HepG2 (cell line): ENCODE data around the gene CACNA1H. TPM values are rescaled to one million over a fixed set of nuclear protein-coding genes. Genes with fewer than 3 reads are reported as not detected.

Experiments
- ATAC-seq: fragments of 200-7000 bp; cut with Tn5 transposase; 3 replicates; pipeline ENCODE4 v1.9.1; 2020; ENCODE audit warnings: mild to moderate bottlenecking, moderate library complexity
- BruUV-seq: library from RNA; stranded (reverse); fragments of 400-500 nt; replicated peaks from 2 replicates; lab custom pipeline; 2021; lab: Mats Ljungman, UMichigan
- CTCF ChIA-PET: fragments of 300-600 bp; formaldehyde crosslinking; extraction: SDS; loops from one replicate; lab custom pipeline; 2021; ENCODE audit warnings: low total read pairs, inconsistent platforms, low intra/inter-chr PET ratio; lab: Yijun Ruan, JAX
- POLR2A ChIA-PET: fragments of 350-600 bp; sonication (Branson Sonifier 250); formaldehyde crosslinking; loops from one replicate; lab custom pipeline; 2020; ENCODE audit warnings: antibody characterized with exemption, inconsistent platforms; lab: Yijun Ruan, JAX
- DNase-seq: peaks from one replicate; pipeline ENCODE4 v3.0.0-alpha.2; 2015; ENCODE audit warnings: low spot score
- FAIRE-seq: peaks from 3 replicates; lab custom pipeline; 2011; peaks lifted over from hg19 to GRCh38; lab: Jason Lieb, UNC
- H2AFZ ChIP-seq: one replicate; pipeline ENCODE4 v1.6.1; 2011; ENCODE audit warnings: low read length, inconsistent platforms
- H3K27ac ChIP-seq: fragments of 300-600 bp; 3 replicates; pipeline ENCODE4 v1.8.0; 2011; ENCODE audit warnings: mixed run types, mild to moderate bottlenecking, mixed read lengths, low read length, inconsistent platforms; ENCODE audit not compliant: insufficient read depth; ENCODE audit errors: extremely low read length
- H3K27me3 ChIP-seq, 2 experiments: fragments of 200-600 bp in 1 of 2; 2 replicates in 1 of 2; 3 replicates in 1 of 2; pipeline versions ENCODE4 v1.6.0 to v1.8.0; 2011; ENCODE audit warnings: low read length in 2 of 2, mild to moderate bottlenecking in 2 of 2, moderate library complexity in 2 of 2, inconsistent platforms in 1 of 2; ENCODE audit not compliant: insufficient read depth in 2 of 2, control insufficient read depth in 1 of 2
- H3K36me3 ChIP-seq, 2 experiments: fragments of 200-600 bp in 1 of 2; replicated peaks in 1 of 2; 2 replicates in 1 of 2; 3 replicates in 1 of 2; pipeline versions ENCODE4 v1.5.1 to v1.8.0; 2011; ENCODE audit warnings: low read length in 2 of 2, inconsistent platforms in 1 of 2; ENCODE audit not compliant: insufficient read depth in 2 of 2, control insufficient read depth in 1 of 2
- H3K4me1 ChIP-seq: 2 replicates; pipeline ENCODE4 v1.5.1; 2012; ENCODE audit warnings: low read length, inconsistent platforms; ENCODE audit not compliant: insufficient read depth
- H3K4me2 ChIP-seq: 2 replicates; pipeline ENCODE4 v1.6.0; 2011; ENCODE audit warnings: low read depth, low read length, inconsistent platforms
- H3K4me3 ChIP-seq, 3 experiments: fragments of 200-600 bp in 1 of 3; sonication (generic), shearing (Covaris generic) in 1 of 3; replicated peaks in 1 of 3; 2 replicates each; pipeline ENCODE4 v1.5.1; 2011 to 2016; ENCODE audit warnings: low read length in 3 of 3, inconsistent platforms in 2 of 3, low read depth in 2 of 3, mild to moderate bottlenecking in 2 of 3, control low read depth in 1 of 3, mixed read lengths in 1 of 3; ENCODE audit not compliant: insufficient read depth in 1 of 3
- H3K79me2 ChIP-seq: one replicate; pipeline ENCODE4 v1.6.1; 2011; ENCODE audit warnings: low read length, inconsistent platforms; ENCODE audit not compliant: insufficient read depth
- H3K9ac ChIP-seq: 2 replicates; pipeline ENCODE4 v1.6.0; 2011; ENCODE audit warnings: mild to moderate bottlenecking, low read depth, low read length, inconsistent platforms; ENCODE audit not compliant: insufficient read depth
- H3K9me3 ChIP-seq: 2 replicates; pipeline ENCODE4 v1.5.1; 2012; ENCODE audit warnings: mild to moderate bottlenecking, low read length
- H4K20me1 ChIP-seq: 2 replicates; pipeline ENCODE4 v1.6.0; 2011; ENCODE audit warnings: inconsistent platforms, mild to moderate bottlenecking, low read length, moderate library complexity; ENCODE audit not compliant: insufficient read depth
- KDM5B ChIP-seq: sonication (generic); formaldehyde crosslinking; IDR thresholded peaks from 2 replicates; pipeline ENCODE4 v1.4.0; 2020; ENCODE audit warnings: missing genetic modification reagents, mild to moderate bottlenecking, borderline replicate concordance
- NFKB2 ChIP-seq: sonication (generic); formaldehyde crosslinking; IDR thresholded peaks from 2 replicates; pipeline ENCODE4 v1.4.0; 2020; ENCODE audit warnings: missing genetic modification reagents, borderline replicate concordance
- SRF ChIP-seq: IDR thresholded peaks from 2 replicates; pipeline ENCODE4 v1.6.1; 2011; ENCODE audit warnings: mild to moderate bottlenecking, low read depth, low read length, moderate library complexity
- SSRP1 ChIP-seq: IDR thresholded peaks from 2 replicates; pipeline ENCODE4 v1.6.1; 2016; ENCODE audit warnings: control low read depth
- TAF1 ChIP-seq: sonication (generic); formaldehyde crosslinking; IDR thresholded peaks from 2 replicates; pipeline ENCODE4 v1.4.0; 2020; ENCODE audit warnings: missing genetic modification reagents
- TCF12 ChIP-seq, 2 experiments: fragments of 450-650 bp in 1 of 2; sonication (generic) in 1 of 2; formaldehyde crosslinking in 1 of 2; IDR thresholded peaks; 2 replicates each; pipeline versions ENCODE4 v1.6.1 to v1.8.0; 2017 to 2022; ENCODE audit warnings: antibody characterized with exemption in 1 of 2, mild to moderate bottlenecking in 1 of 2, missing genetic modification reagents in 1 of 2, moderate library complexity in 1 of 2
- ZNF432 ChIP-seq: sonication (generic); formaldehyde crosslinking; IDR thresholded peaks from 2 replicates; pipeline ENCODE4 v1.5.0; 2020; ENCODE audit warnings: missing genetic modification reagents, mild to moderate bottlenecking, borderline replicate concordance
- ZNF451 ChIP-seq: sonication (generic); formaldehyde crosslinking; IDR thresholded peaks from 2 replicates; pipeline ENCODE4 v1.5.0; 2020; ENCODE audit warnings: mild to moderate bottlenecking, missing genetic modification reagents
- WGBS: methylation state at CpG from one replicate; pipeline ENCODE4 v1.1.6; 2017; ENCODE audit warnings: low lambda C conversion rate; 5-methylcytosine and 5-hydroxymethylcytosine counted together
- in situ Hi-C: cut with HindIII; loops from 2 replicates; pipeline ENCODE4 v1.10.0; 2017; ENCODE audit warnings: low pct_unique_long_range_greater_than_20kb; ENCODE audit not compliant: extremely low pct_ligation_motif_present
- intact Hi-C: fragments of 100-400 bp; cut with micrococcal nuclease; formaldehyde crosslinking; loops from one replicate; pipeline ENCODE4 v1.10.0; 2022; ENCODE audit not compliant: unreplicated experiment
- polyA plus RNA-seq, 8 experiments: library from polyadenylated mRNA; depleted of rRNA in 3 of 8; stranded (reverse) in 7 of 8; unstranded in 1 of 8; fragments of >200 nt; fragmentation: Illumina TruSeq in 4 of 8; extraction: Trizol in 4 of 8; gene quantifications; 2 replicates each; pipeline versions ENCODE4 v1.2.1 to v1.2.3, GENCODE V29; 2011 to 2016; ENCODE audit warnings: low read depth in 4 of 8, missing spikeins in 1 of 8, mixed read lengths in 1 of 8; ENCODE audit not compliant: insufficient read depth in 1 of 8
- total RNA-seq, 5 experiments: library from RNA; depleted of rRNA; stranded (reverse); fragments of >200 nt; fragmentation: Illumina TruSeq; extraction: Trizol; gene quantifications; 2 replicates each; pipeline ENCODE4 v1.2.3, GENCODE V29; 2016; ENCODE audit warnings: low read depth in 1 of 5
- TF ChIP-seq, protein P1 (sequence below): sonication (generic); formaldehyde crosslinking; IDR thresholded peaks from 2 replicates; pipeline ENCODE4 v1.8.1; 2023; ENCODE audit warnings: missing genetic modification reagents, inconsistent platforms, borderline replicate concordance
- TF ChIP-seq, protein P2 (sequence below): sonication (generic); formaldehyde crosslinking; IDR thresholded peaks from 2 replicates; pipeline ENCODE4 v1.4.0; 2020; ENCODE audit warnings: missing genetic modification reagents

The CACNA1H gene
- total and polyA plus RNA-seq, 2 of the 13 experiments (the other 11 are each of a cell fraction or from before 2014, with no cell fraction given), result 0.40 to 1.8 TPM

GRCh38 chr16:1126044-1126443 is 26.9 kb upstream of the CACNA1H start (continued):
- TF ChIP-seq ZNF451, result no peak
- no peak for TF ChIP-seq SRF
- TF ChIP-seq, protein P1, sequence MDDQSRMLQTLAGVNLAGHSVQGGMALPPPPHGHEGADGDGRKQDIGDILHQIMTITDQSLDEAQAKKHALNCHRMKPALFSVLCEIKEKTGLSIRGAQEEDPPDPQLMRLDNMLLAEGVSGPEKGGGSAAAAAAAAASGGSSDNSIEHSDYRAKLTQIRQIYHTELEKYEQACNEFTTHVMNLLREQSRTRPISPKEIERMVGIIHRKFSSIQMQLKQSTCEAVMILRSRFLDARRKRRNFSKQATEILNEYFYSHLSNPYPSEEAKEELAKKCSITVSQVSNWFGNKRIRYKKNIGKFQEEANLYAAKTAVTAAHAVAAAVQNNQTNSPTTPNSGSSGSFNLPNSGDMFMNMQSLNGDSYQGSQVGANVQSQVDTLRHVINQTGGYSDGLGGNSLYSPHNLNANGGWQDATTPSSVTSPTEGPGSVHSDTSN (CRISPR knock-in tag), result no peak
- TF ChIP-seq, protein P2, sequence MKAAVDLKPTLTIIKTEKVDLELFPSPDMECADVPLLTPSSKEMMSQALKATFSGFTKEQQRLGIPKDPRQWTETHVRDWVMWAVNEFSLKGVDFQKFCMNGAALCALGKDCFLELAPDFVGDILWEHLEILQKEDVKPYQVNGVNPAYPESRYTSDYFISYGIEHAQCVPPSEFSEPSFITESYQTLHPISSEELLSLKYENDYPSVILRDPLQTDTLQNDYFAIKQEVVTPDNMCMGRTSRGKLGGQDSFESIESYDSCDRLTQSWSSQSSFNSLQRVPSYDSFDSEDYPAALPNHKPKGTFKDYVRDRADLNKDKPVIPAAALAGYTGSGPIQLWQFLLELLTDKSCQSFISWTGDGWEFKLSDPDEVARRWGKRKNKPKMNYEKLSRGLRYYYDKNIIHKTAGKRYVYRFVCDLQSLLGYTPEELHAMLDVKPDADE (CRISPR knock-in tag), result no peak
- no peak for TF ChIP-seq SSRP1 (CRISPR knock-in tag)
- no peak for TF ChIP-seq NFKB2 (CRISPR knock-in tag)
- TF ChIP-seq, all 625 proteins: peak for 0

- no peak overlapping the region for H3K4me3 ChIP-seq
Observed at GRCh38 chr16:1126586-1126985, 26.3 kb upstream of the CACNA1H start.

More at GRCh38 chr16:1126586-1126985, 26.3 kb upstream of the CACNA1H start:
- ChIA-PET CTCF (no interaction called here), POLR2A (no interaction called here)
- BruUV-seq, result no TSS peak
- Histone ChIP-seq H2AFZ (no peak overlapping the region), H3K27ac (no peak overlapping the region), H3K4me1 (no peaks in the 10 kb centered on the region), H3K79me2 (no peaks in the 10 kb centered on the region), H3K9me3 (no peaks in the 10 kb centered on the region), H3K27me3 (peaks cover 17 to 68% of the 10 kb centered on the region in 2 experiments; a peak in 4 of 5 replicates), H3K4me2 (no peak overlapping the region), H3K36me3 (no peaks in the 10 kb centered on the region), H3K9ac (no peak overlapping the region), H4K20me1 (0 out of 2 replicates have a peak, but pooled peaks cover 3% of the 10 kb centered on the region)
- intact Hi-C loops, result no loop called here
- no peak for DNase-seq
- no peak for TF ChIP-seq SRF
- TF ChIP-seq TCF12 (IDR thresholded peaks at IDR 0.05), result no peak
- no peak for TF ChIP-seq TCF12 (CRISPR knock-in tag; IDR thresholded peaks at IDR 0.05)
- no peak for TF ChIP-seq KDM5B (CRISPR knock-in tag)
- TF ChIP-seq TAF1, result no peak
- no peak for TF ChIP-seq ZNF432
- in situ Hi-C loops, result no loop called here
- FAIRE-seq, result no peak
- ATAC-seq, result peak; percentile 6; the same call in 1 of the 3 replicates
- 9% methylated on average over 5 of the region's 10 CpGs for WGBS
